CD8-positive, alpha-beta memory T cell (primary cell): ENCODE data around the gene RPS3. TPM values are rescaled to one million over a fixed set of nuclear protein-coding genes. Genes with fewer than 3 reads are reported as not detected.
"Not testable (repeated sequence)": the region's sequence is repeated elsewhere in the genome, so short reads cannot be mapped to it uniquely, and the experiment has no call there.

ENCODE experiments used
- CTCF ChIA-PET: fragments of 350-600 bp; sonication (Branson Sonifier 250); formaldehyde crosslinking; loops from one replicate; lab custom pipeline; 2021; ENCODE audit warnings: antibody characterized with exemption; lab: Charles Lee
- POLR2A ChIA-PET: fragments of 350-600 bp; sonication (Branson Sonifier 250); formaldehyde crosslinking; loops from one replicate; lab custom pipeline; 2021; ENCODE audit warnings: antibody characterized with exemption; lab: Charles Lee
- DNase-seq, 5 donors: peaks; one replicate each; pipeline versions ENCODE4 v3.0.0 to v3.0.0-alpha.2; 2020 to 2022; ENCODE audit warnings: mixed read lengths in 1 of 5
- H3K27ac ChIP-seq: one replicate; pipeline ENCODE4 v1.7.0; 2013; ENCODE audit warnings: low read depth, mild to moderate bottlenecking, low read length, moderate library complexity
- H3K27me3 ChIP-seq: 2 replicates; pipeline ENCODE4 v1.7.0; 2013; ENCODE audit warnings: low read length, mild to moderate bottlenecking; ENCODE audit not compliant: insufficient read depth, poor library complexity, severe bottlenecking
- H3K36me3 ChIP-seq: 2 replicates; pipeline ENCODE4 v1.7.0; 2013; ENCODE audit warnings: mild to moderate bottlenecking, low read length, moderate library complexity; ENCODE audit not compliant: insufficient read depth
- H3K4me1 ChIP-seq: 2 replicates; pipeline ENCODE4 v1.7.0; 2013; ENCODE audit warnings: mild to moderate bottlenecking, low read length, moderate library complexity; ENCODE audit not compliant: insufficient read depth
- H3K4me3 ChIP-seq: 2 replicates; pipeline ENCODE4 v1.7.0; 2013; ENCODE audit warnings: mild to moderate bottlenecking, low read length
- H3K9me3 ChIP-seq: 2 replicates; pipeline ENCODE4 v1.7.0; 2013; ENCODE audit warnings: mild to moderate bottlenecking, low read length
- H3K27ac Mint-ChIP-seq, 8 donors: one replicate each; pipeline ENCODE4 v1.8.0; 2020 to 2021; ENCODE audit warnings: mixed read lengths in 8 of 8, mild to moderate bottlenecking in 6 of 8, inconsistent platforms in 3 of 8, moderate library complexity in 3 of 8
- H3K27me3 Mint-ChIP-seq, 2 donors: one replicate each; pipeline ENCODE4 v1.8.0; 2020 to 2021; ENCODE audit warnings: mixed read lengths in 2 of 2, mild to moderate bottlenecking in 1 of 2, moderate library complexity in 1 of 2
- H3K36me3 Mint-ChIP-seq, 3 donors: one replicate each; pipeline ENCODE4 v1.8.0; 2020 to 2021; ENCODE audit warnings: mixed read lengths in 3 of 3, inconsistent platforms in 1 of 3, mild to moderate bottlenecking in 1 of 3
- H3K4me1 Mint-ChIP-seq, 3 donors: one replicate each; pipeline ENCODE4 v1.8.0; 2020 to 2021; ENCODE audit warnings: mixed read lengths in 3 of 3, inconsistent platforms in 1 of 3, mild to moderate bottlenecking in 1 of 3
- H3K4me3 Mint-ChIP-seq, 7 donors: one replicate each; pipeline ENCODE4 v1.8.0; 2020 to 2021; ENCODE audit warnings: mixed read lengths in 7 of 7, mild to moderate bottlenecking in 6 of 7, moderate library complexity in 4 of 7, inconsistent platforms in 2 of 7
- H3K9me3 Mint-ChIP-seq, 5 donors: one replicate each; pipeline ENCODE4 v1.8.0; 2020 to 2022; ENCODE audit warnings: mixed read lengths in 5 of 5, mild to moderate bottlenecking in 3 of 5, moderate library complexity in 2 of 5, inconsistent platforms in 1 of 5
- polyA plus RNA-seq: library from polyadenylated mRNA; unstranded; fragments of 300-500 nt; fragmentation: Illumina TruSeq; gene quantifications from one replicate; pipeline ENCODE4 v1.2.3, GENCODE V29; 2021
- total RNA-seq, 2 experiments: library from RNA; stranded (reverse); gene quantifications; one replicate each; pipeline ENCODE4 v1.2.3, GENCODE V29; 2021

RPS3 gene
- total and polyA plus RNA-seq, 3 experiments from 2014 or later: 3,916 to 4,910 (median 3,935) TPM

GRCh38 chr11:75352588-75353206, 46.6 kb upstream of the RPS3 start:
- H3K4me3 ChIP-seq: peak overlapping the region; percentile 72
- H3K36me3 Mint-ChIP-seq: peaks cover 0 to 6% (median 0%) of the 10 kb centered on the region in 3 donors
- peaks cover 43% of the 10 kb centered on the region for H3K4me1 ChIP-seq
- H3K4me1 Mint-ChIP-seq: peaks cover 43 to 55% (median 54%) of the 10 kb centered on the region in 3 donors
- POLR2A ChIA-PET: interaction anchor here (0.5 to 3.7 kb wide), 5 partner anchors 10 to 73 kb away, joined by 3 to 28 read pairs (median 4); no protein-coding TSS in a partner anchor
- H3K4me3 Mint-ChIP-seq: peak overlapping the region; percentile 89 to 96 (median 92)
- H3K36me3 ChIP-seq: no peaks in the 10 kb centered on the region
- CTCF ChIA-PET: interaction anchor here (0.6 to 2.9 kb wide), 12 partner anchors 10 to 380 kb away, joined by 3 to 17 read pairs (median 3); no protein-coding TSS in a partner anchor
- H3K27me3 Mint-ChIP-seq: peaks cover 2 to 11% of the 10 kb centered on the region in 2 donors
- no peaks in the 10 kb centered on the region for H3K27me3 ChIP-seq
- DNase-seq: no peak
- no peaks in the 10 kb centered on the region for H3K9me3 ChIP-seq
- H3K27ac Mint-ChIP-seq: peak overlapping the region; percentile 75 to 97 (median 86)
- peaks cover 0 to 2% (median 0%) of the 10 kb centered on the region in 5 donors for H3K9me3 Mint-ChIP-seq
- peak overlapping the region; percentile 76 for H3K27ac ChIP-seq

- no peaks in the 10 kb centered on the region for H3K27me3 ChIP-seq
- H3K4me1 ChIP-seq: peaks cover 19% of the 10 kb centered on the region
- DNase-seq: no peak
- Mint-ChIP-seq H3K4me3 (no peak overlapping the region), H3K27me3 (peaks cover 2 to 18% of the 10 kb centered on the region in 2 donors), H3K9me3 (peaks cover 0 to 2% (median 0%) of the 10 kb centered on the region in 5 donors), H3K27ac (no peak overlapping the region), H3K4me1 (peaks cover 25 to 32% (median 32%) of the 10 kb centered on the region in 3 donors), H3K36me3 (peaks cover 0 to 6% (median 0%) of the 10 kb centered on the region in 3 donors)
- H3K4me3 ChIP-seq: no peak overlapping the region
- H3K36me3 ChIP-seq: no peaks in the 10 kb centered on the region
- ChIA-PET CTCF (interaction anchor here (0.7 to 1.0 kb wide), 2 partner anchors 75 to 80 kb away, joined by 3 to 6 read pairs; no protein-coding TSS in a partner anchor), POLR2A (no interaction called here)
- H3K27ac ChIP-seq: no peak overlapping the region
- no peaks in the 10 kb centered on the region for H3K9me3 ChIP-seq
Measured at GRCh38 chr11:75355051-75355450, 44.3 kb upstream of the RPS3 start.

- Mint-ChIP-seq H3K4me3 (no peak overlapping the region), H3K36me3 (peaks cover 0 to 3% (median 0%) of the 10 kb centered on the region in 3 donors), H3K27me3 (peaks cover 1 to 15% of the 10 kb centered on the region in 2 donors), H3K9me3 (peaks cover 0 to 2% (median 0%) of the 10 kb centered on the region in 5 donors), H3K4me1 (peaks cover 15 to 21% (median 21%) of the 10 kb centered on the region in 3 donors), H3K27ac (no peak overlapping the region)
- no peaks in the 10 kb centered on the region for H3K36me3 ChIP-seq
- no peak overlapping the region for H3K4me3 ChIP-seq
- ChIA-PET POLR2A (no interaction called here), CTCF (interaction anchor here (1.2 kb wide), 1 partner anchor 27 kb away, joined by 3 read pairs; no protein-coding TSS in a partner anchor)
- DNase-seq: no peak
- H3K27me3 ChIP-seq: no peaks in the 10 kb centered on the region
- H3K27ac ChIP-seq: no peak overlapping the region
- peaks cover 8% of the 10 kb centered on the region for H3K4me1 ChIP-seq
- H3K9me3 ChIP-seq: no peaks in the 10 kb centered on the region
Measured at GRCh38 chr11:75356613-75357012, 42.7 kb upstream of the RPS3 start.

GRCh38 chr11:75362285-75362684, 37.0 kb upstream of the RPS3 start:
- CTCF ChIA-PET: interaction anchor here (0.6 to 1.6 kb wide), 5 partner anchors 10 to 173 kb away, joined by 3 to 5 read pairs (median 4); no protein-coding TSS in a partner anchor
- DNase-seq, POLR2A ChIA-PET, H3K27ac ChIP-seq, H3K4me1 ChIP-seq, H3K4me3 ChIP-seq, H3K9me3 ChIP-seq, H3K9me3 Mint-ChIP-seq, H3K36me3 ChIP-seq, H3K27me3 ChIP-seq, H3K27ac Mint-ChIP-seq, H3K36me3 Mint-ChIP-seq, H3K4me3 Mint-ChIP-seq, H3K4me1 Mint-ChIP-seq: not testable (repeated sequence)
- peaks cover 2 to 24% of the 10 kb centered on the region in 2 donors for H3K27me3 Mint-ChIP-seq

- ChIA-PET POLR2A (no interaction called here), CTCF (no interaction called here)
- peaks cover 8 to 10% (median 8%) of the 10 kb centered on the region in 3 donors for H3K4me1 Mint-ChIP-seq
Measured at GRCh38 chr11:75365711-75366181, 33.6 kb upstream of the RPS3 start.

GRCh38 chr11:75366826-75367225, 32.5 kb upstream of the RPS3 start:
- H3K4me1 ChIP-seq, H3K27ac ChIP-seq, DNase-seq, H3K27ac Mint-ChIP-seq, H3K9me3 ChIP-seq, POLR2A ChIA-PET, H3K27me3 ChIP-seq, H3K4me3 ChIP-seq, H3K4me3 Mint-ChIP-seq, CTCF ChIA-PET, H3K36me3 ChIP-seq, H3K9me3 Mint-ChIP-seq, H3K36me3 Mint-ChIP-seq: not testable (repeated sequence)
- peaks cover 2 to 13% of the 10 kb centered on the region in 2 donors for H3K27me3 Mint-ChIP-seq
- H3K4me1 Mint-ChIP-seq: peaks cover 8 to 10% (median 8%) of the 10 kb centered on the region in 3 donors

More at GRCh38 chr11:75365711-75366181, 33.6 kb upstream of the RPS3 start:
- H3K27me3 Mint-ChIP-seq: peaks cover 2 to 13% of the 10 kb centered on the region in 2 donors
- no peak overlapping the region for H3K4me3 Mint-ChIP-seq
- DNase-seq: no peak
- H3K9me3 ChIP-seq: no peaks in the 10 kb centered on the region
- H3K4me3 ChIP-seq: no peak overlapping the region
- no peak overlapping the region for H3K27ac Mint-ChIP-seq
- H3K4me1 ChIP-seq: no peaks in the 10 kb centered on the region
- no peaks in the 10 kb centered on the region for H3K27me3 ChIP-seq
- H3K36me3 Mint-ChIP-seq: peaks cover 0 to 4% (median 0%) of the 10 kb centered on the region in 3 donors
- peaks cover 0 to 6% (median 3%) of the 10 kb centered on the region in 5 donors for H3K9me3 Mint-ChIP-seq
- H3K27ac ChIP-seq: no peak overlapping the region
- no peaks in the 10 kb centered on the region for H3K36me3 ChIP-seq

GRCh38 chr11:75369560-75370255, 29.6 kb upstream of the RPS3 start:
- Histone ChIP-seq H3K4me1 (no peaks in the 10 kb centered on the region), H3K4me3 (no peak overlapping the region), H3K27me3 (no peaks in the 10 kb centered on the region), H3K36me3 (no peaks in the 10 kb centered on the region), H3K9me3 (no peaks in the 10 kb centered on the region), H3K27ac (no peak overlapping the region)
- ChIA-PET CTCF (interaction anchor here (0.8 kb wide), 1 partner anchor 15 kb away, joined by 4 read pairs; no protein-coding TSS in a partner anchor), POLR2A (no interaction called here)
- Mint-ChIP-seq H3K27me3 (peaks cover 0 to under 1% of the 10 kb centered on the region in 2 donors), H3K36me3 (peaks cover 0 to 4% (median 0%) of the 10 kb centered on the region in 3 donors), H3K9me3 (peaks cover 0 to 6% (median 3%) of the 10 kb centered on the region in 5 donors), H3K27ac (peak overlapping the region in 4 of 8 donors; percentile 47 to 79 (median 62)), H3K4me3 (peak overlapping the region in 2 of 7 donors; percentile 66 to 73), H3K4me1 (peaks cover 8 to 11% (median 10%) of the 10 kb centered on the region in 3 donors)
- no peak for DNase-seq
